Measurements from ENCODE around the gene RAB31. TPM values are rescaled to one million over a fixed set of nuclear protein-coding genes. Genes with fewer than 3 reads are reported as not detected.

Gene RAB31
- total RNA-seq, 1 donor from 2014 or later: 36.0 TPM

DNA sequence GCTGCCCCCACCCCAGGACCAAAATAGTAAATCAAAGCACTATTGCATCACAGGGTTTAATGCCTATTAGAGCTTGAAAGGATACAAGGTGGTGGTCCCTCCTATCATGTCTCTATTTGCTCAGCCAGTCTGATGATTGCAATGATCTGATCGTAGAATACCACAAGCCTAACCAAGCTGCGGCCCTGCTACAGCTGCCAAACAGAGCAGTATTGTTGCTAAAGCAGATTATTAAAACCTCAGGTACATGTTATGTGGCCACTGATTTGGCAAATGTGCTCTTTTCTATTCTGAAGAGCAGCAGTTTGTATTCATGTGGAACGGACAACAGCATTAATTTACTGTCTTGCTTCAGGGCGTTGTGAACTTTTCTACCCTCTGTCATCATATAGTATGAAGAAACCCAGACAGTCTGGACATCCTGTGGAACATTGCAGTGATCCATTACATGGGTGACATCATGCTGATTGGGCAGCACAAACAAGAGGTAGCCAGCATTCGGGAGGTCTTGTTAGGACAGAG, 197.4 kb downstream of the RAB31 start:
- Mint-ChIP-seq H3K4me3 (no peak overlapping the region), H3K4me1 (no peaks in the 10 kb centered on the region), H3K27ac (no peak overlapping the region), H3K9me3 (no peaks in the 10 kb centered on the region), H3K36me3 (ENCODE audit: low read depth) (no peaks in the 10 kb centered on the region), H3K27me3 (peaks cover 24% of the 10 kb centered on the region)
- ChIA-PET POLR2A (no interaction called here), CTCF (no interaction called here)
- TF ChIP-seq, protein P1, sequence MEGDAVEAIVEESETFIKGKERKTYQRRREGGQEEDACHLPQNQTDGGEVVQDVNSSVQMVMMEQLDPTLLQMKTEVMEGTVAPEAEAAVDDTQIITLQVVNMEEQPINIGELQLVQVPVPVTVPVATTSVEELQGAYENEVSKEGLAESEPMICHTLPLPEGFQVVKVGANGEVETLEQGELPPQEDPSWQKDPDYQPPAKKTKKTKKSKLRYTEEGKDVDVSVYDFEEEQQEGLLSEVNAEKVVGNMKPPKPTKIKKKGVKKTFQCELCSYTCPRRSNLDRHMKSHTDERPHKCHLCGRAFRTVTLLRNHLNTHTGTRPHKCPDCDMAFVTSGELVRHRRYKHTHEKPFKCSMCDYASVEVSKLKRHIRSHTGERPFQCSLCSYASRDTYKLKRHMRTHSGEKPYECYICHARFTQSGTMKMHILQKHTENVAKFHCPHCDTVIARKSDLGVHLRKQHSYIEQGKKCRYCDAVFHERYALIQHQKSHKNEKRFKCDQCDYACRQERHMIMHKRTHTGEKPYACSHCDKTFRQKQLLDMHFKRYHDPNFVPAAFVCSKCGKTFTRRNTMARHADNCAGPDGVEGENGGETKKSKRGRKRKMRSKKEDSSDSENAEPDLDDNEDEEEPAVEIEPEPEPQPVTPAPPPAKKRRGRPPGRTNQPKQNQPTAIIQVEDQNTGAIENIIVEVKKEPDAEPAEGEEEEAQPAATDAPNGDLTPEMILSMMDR (IDR thresholded peaks at IDR 0.05): no peak
- DNase-seq (no peak), ATAC-seq (ENCODE audit: low read depth) (no peak)
- intact Hi-C loops (cut with micrococcal nuclease): no loop called here

DNA sequence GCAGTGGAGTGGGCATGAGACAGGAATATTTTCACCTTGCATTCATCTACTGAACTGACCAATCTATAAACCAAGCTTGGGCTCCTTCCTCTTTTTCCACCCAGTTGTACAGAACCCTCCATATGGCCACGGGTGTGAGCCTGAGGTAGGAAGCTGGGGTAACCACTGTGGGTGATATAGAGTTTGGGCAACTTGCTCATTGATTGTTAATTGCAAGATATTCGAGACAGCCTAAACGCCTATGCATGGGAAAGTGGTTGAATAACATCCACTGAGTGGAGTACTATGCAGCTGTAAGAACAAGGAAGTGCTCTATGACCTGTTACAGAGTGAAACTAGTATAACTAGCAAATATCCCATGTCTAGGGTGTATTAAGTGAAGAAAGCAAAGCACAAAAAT, 198.4 kb downstream of the RAB31 start:
- peaks cover 24% of the 10 kb centered on the region for H3K27me3 Mint-ChIP-seq

DNA sequence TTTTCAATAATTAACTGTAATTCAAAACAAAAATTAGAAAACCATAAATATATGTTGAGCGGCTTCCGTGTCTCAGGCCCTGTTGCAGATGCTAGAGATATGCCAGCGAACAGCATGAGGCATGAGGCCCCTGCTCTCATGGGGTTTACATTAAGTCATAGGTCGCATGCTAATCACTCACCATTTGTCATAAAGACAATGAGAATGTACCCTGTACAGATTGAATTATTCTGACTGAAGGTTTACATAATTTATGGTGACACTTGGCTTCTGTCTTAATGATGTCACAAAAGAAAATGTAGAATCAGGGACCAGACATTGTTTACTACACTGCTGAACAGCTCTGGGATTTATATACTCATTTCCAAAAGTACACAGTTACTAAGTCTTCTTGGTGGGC, 199.8 kb downstream of the RAB31 start:
- CTCF ChIA-PET: no interaction called here
- POLR2A ChIA-PET: no interaction called here
- H3K27me3 Mint-ChIP-seq: peaks cover 24% of the 10 kb centered on the region
- H3K9me3 Mint-ChIP-seq: no peaks in the 10 kb centered on the region
- DNase-seq (no peak), ATAC-seq (ENCODE audit: low read depth) (no peak)
- H3K4me1 Mint-ChIP-seq: peaks cover 2% of the 10 kb centered on the region
- intact Hi-C loops (cut with micrococcal nuclease): no loop called here
- TF ChIP-seq, protein P1 (IDR thresholded peaks at IDR 0.05): no peak
- H3K36me3 Mint-ChIP-seq (ENCODE audit: low read depth): no peaks in the 10 kb centered on the region
- no peak overlapping the region for H3K27ac Mint-ChIP-seq
- no peak overlapping the region for H3K4me3 Mint-ChIP-seq

More for the DNA sequence above, 198.4 kb downstream of the RAB31 start:
- DNase-seq (no peak), ATAC-seq (ENCODE audit: low read depth) (no peak)
- no peaks in the 10 kb centered on the region for H3K9me3 Mint-ChIP-seq
- no peak overlapping the region for H3K4me3 Mint-ChIP-seq
- TF ChIP-seq, protein P1 (IDR thresholded peaks at IDR 0.05): no peak
- no peaks in the 10 kb centered on the region for H3K36me3 Mint-ChIP-seq (ENCODE audit: low read depth)
- intact Hi-C loops (cut with micrococcal nuclease): no loop called here
- no peaks in the 10 kb centered on the region for H3K4me1 Mint-ChIP-seq
- no peak overlapping the region for H3K27ac Mint-ChIP-seq
- POLR2A ChIA-PET: no interaction called here
- CTCF ChIA-PET: no interaction called here

DNA sequence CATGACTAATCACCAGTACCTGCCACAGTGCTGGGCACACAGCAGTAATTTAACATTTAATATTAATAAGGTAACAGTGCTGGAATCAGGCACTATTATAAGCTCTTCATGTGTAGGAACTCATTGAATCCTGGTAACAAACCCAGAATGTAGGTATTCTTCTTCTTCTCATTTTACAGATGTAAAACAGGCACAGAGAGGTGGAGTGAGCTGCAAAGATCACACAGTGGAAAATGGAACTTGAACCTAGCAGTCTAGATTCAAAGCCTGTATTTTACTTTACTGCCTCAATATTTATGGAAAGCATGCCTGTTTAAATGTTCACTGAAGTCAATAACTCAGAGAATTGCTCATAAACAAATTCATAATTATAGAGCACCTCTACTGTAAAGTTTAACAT, 202.0 kb downstream of the RAB31 start:
- peaks cover 10% of the 10 kb centered on the region for H3K4me1 Mint-ChIP-seq
- DNase-seq (no peak), ATAC-seq (ENCODE audit: low read depth) (no peak)
- no peaks in the 10 kb centered on the region for H3K9me3 Mint-ChIP-seq
- H3K36me3 Mint-ChIP-seq (ENCODE audit: low read depth): peaks cover 2% of the 10 kb centered on the region
- peaks cover 22% of the 10 kb centered on the region for H3K27me3 Mint-ChIP-seq
- intact Hi-C loops (cut with micrococcal nuclease): loop anchor here (5.0 kb wide), 3 partner anchors 773 to 1942 kb away; partner anchors contain the start of genes ANKRD12 and CHMP1B
- H3K4me3 Mint-ChIP-seq: no peak overlapping the region
- no peak overlapping the region for H3K27ac Mint-ChIP-seq
- ChIA-PET CTCF (no interaction called here), POLR2A (no interaction called here)
- TF ChIP-seq, protein P1 (IDR thresholded peaks at IDR 0.05): no peak

DNA sequence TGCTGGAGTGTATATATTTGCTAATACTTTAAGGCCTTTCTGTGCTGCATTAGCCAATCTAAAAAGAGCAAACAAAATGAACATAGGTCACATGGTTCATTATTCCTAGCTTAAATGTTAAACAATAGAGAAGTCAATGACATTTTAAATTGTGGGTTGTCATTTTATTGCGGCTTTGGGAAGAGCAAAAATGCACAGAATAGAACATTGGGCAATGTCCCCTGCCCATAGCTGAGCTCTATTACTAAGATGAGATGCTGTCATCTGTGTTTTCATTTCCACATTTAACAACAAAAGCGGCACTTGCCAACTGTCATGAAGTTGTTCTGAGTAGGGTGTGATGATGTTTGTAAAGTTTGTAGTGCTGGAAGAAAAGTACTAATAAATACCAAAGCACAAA, 202.6 kb downstream of the RAB31 start:
- peaks cover 16% of the 10 kb centered on the region for H3K4me1 Mint-ChIP-seq
- DNase-seq: no peak
- no peak overlapping the region for H3K4me3 Mint-ChIP-seq
- H3K36me3 Mint-ChIP-seq (ENCODE audit: low read depth): peaks cover 2% of the 10 kb centered on the region
- ATAC-seq (ENCODE audit: low read depth): no peak
- intact Hi-C loops (cut with micrococcal nuclease): loop anchor here (5.0 kb wide), 3 partner anchors 773 to 1942 kb away; partner anchors contain the start of genes ANKRD12 and CHMP1B
- no peaks in the 10 kb centered on the region for H3K9me3 Mint-ChIP-seq
- TF ChIP-seq, protein P1 (IDR thresholded peaks at IDR 0.05): no peak
- H3K27me3 Mint-ChIP-seq: peaks cover 19% of the 10 kb centered on the region
- ChIA-PET CTCF (no interaction called here), POLR2A (no interaction called here)
- no peak overlapping the region for H3K27ac Mint-ChIP-seq
